GM12878 (cell line): ENCODE data around the gene IL6R. TPM values are rescaled to one million over a fixed set of nuclear protein-coding genes. Genes with fewer than 3 reads are reported as not detected.

ENCODE experiments used
- ATAC-seq: fragments of 200-7000 bp; cut with Tn5 transposase; 3 replicates; pipeline ENCODE4 v1.9.1; 2020; ENCODE audit warnings: mild to moderate bottlenecking, moderate library complexity
- BruUV-seq: library from RNA; stranded (reverse); fragments of 400-500 nt; replicated peaks from 2 replicates; lab custom pipeline; 2021; lab: Mats Ljungman, UMichigan
- CTCF ChIA-PET: fragments of 300-600 bp; sonication (Branson Sonifier 250); formaldehyde crosslinking; extraction: SDS; loops from one replicate; lab custom pipeline; 2021; ENCODE audit warnings: inconsistent platforms; lab: Yijun Ruan, JAX
- POLR2A ChIA-PET: fragments of 350-600 bp; formaldehyde crosslinking; extraction: SDS; loops from one replicate; lab custom pipeline; 2021; ENCODE audit warnings: inconsistent platforms; lab: Charles Lee
- RAD21 ChIA-PET: fragments of 300-600 bp; sonication (Branson Sonifier 250); formaldehyde crosslinking; loops from one replicate; lab custom pipeline; 2023; ENCODE audit warnings: antibody characterized with exemption; ENCODE audit not compliant: unreplicated experiment; lab: Charles Lee
- SMC1A ChIA-PET: fragments of 300-600 bp; sonication (Branson Sonifier 250); formaldehyde crosslinking; loops from one replicate; lab custom pipeline; 2023; ENCODE audit not compliant: unreplicated experiment, uncharacterized antibody; lab: Charles Lee
- DNase-seq: peaks from one replicate; pipeline ENCODE4 v3.0.0-alpha.2; 2011; ENCODE audit warnings: low read depth, low spot score
- FAIRE-seq: peaks from 3 replicates; lab custom pipeline; 2011; peaks lifted over from hg19 to GRCh38; lab: Jason Lieb, UNC
- H2AFZ ChIP-seq: 2 replicates; pipeline ENCODE4 v1.6.0; 2011; ENCODE audit warnings: low read depth, low read length, control low read depth; ENCODE audit not compliant: control insufficient read depth
- H3K27ac ChIP-seq: 2 replicates; pipeline ENCODE4 v1.5.1; 2011; ENCODE audit warnings: control low read depth; ENCODE audit not compliant: control insufficient read depth, insufficient read depth
- H3K27me3 ChIP-seq, 2 experiments: replicated peaks in 1 of 2; 2 replicates each; pipeline versions ENCODE4 v1.6.0 to v1.6.1; 2011; ENCODE audit warnings: low read length in 1 of 2; ENCODE audit not compliant: control insufficient read depth in 2 of 2, insufficient read depth in 2 of 2
- H3K36me3 ChIP-seq, 2 experiments: 2 replicates each; pipeline ENCODE4 v1.5.1; 2011; ENCODE audit warnings: low read length in 1 of 2; ENCODE audit not compliant: control insufficient read depth in 2 of 2, insufficient read depth in 2 of 2
- H3K4me1 ChIP-seq: 2 replicates; pipeline ENCODE4 v1.6.1; 2011; ENCODE audit warnings: mild to moderate bottlenecking, low read length, moderate library complexity, mixed read lengths; ENCODE audit not compliant: control insufficient read depth, insufficient read depth
- H3K4me2 ChIP-seq: 2 replicates; pipeline ENCODE4 v1.6.0; 2011; ENCODE audit warnings: control low read depth; ENCODE audit not compliant: control insufficient read depth, insufficient read depth
- H3K4me3 ChIP-seq: fragments of 200-600 bp; sonication (generic); 2 replicates; pipeline ENCODE4 v1.5.1; 2016
- H3K79me2 ChIP-seq: 2 replicates; pipeline ENCODE4 v1.6.0; 2011; ENCODE audit warnings: low read length; ENCODE audit not compliant: control insufficient read depth, insufficient read depth
- H3K9ac ChIP-seq: 2 replicates; pipeline ENCODE4 v1.8.0; 2011; ENCODE audit warnings: low read length, control low read depth, mixed read lengths; ENCODE audit not compliant: control insufficient read depth, insufficient read depth
- H3K9me3 ChIP-seq: replicated peaks from 3 replicates; pipeline ENCODE4 v1.5.1; 2011; ENCODE audit warnings: mild to moderate bottlenecking, low read length; ENCODE audit not compliant: control insufficient read depth, insufficient read depth
- H4K20me1 ChIP-seq: 2 replicates; pipeline ENCODE4 v1.6.0; 2011; ENCODE audit not compliant: control insufficient read depth, insufficient read depth
- ASH2L ChIP-seq: fragments of 300-600, 200-600 bp; sonication (generic); IDR thresholded peaks from 2 replicates; pipeline ENCODE4 v1.6.1; 2017; ENCODE audit warnings: low read depth, mild to moderate bottlenecking, borderline replicate concordance
- CEBPZ ChIP-seq: fragments of 150-350 bp; IDR thresholded peaks from 2 replicates; pipeline ENCODE4 v1.6.1; 2016; ENCODE audit warnings: low read depth, low read length
- SUZ12 ChIP-seq: fragments of 200-600 bp; sonication (generic); IDR thresholded peaks from one replicate; pipeline ENCODE4 v1.6.1; 2018; ENCODE audit warnings: antibody characterized with exemption, mild to moderate bottlenecking; ENCODE audit not compliant: unreplicated experiment
- WGBS: methylation state at CpG from one replicate; pipeline ENCODE4 v1.1.6; 2016; ENCODE audit warnings: low lambda C conversion rate; ENCODE audit not compliant: insufficient replicate concordance, insufficient coverage; ENCODE audit errors: missing lambda C conversion rate; 5-methylcytosine and 5-hydroxymethylcytosine counted together
- in situ Hi-C: fragments of 300-500 bp; cut with MboI; formaldehyde crosslinking; loops from 9 replicates; pipeline ENCODE4 v1.14.3; 2018; ENCODE audit warnings: mixed read lengths
- intact Hi-C: fragments of 100-400 bp; cut with micrococcal nuclease; formaldehyde crosslinking; loops from one replicate; pipeline ENCODE4 v1.14.2; 2022; ENCODE audit not compliant: unreplicated experiment
- polyA plus RNA-seq, 11 experiments: library from polyadenylated mRNA; depleted of rRNA in 4 of 11; unstranded in 6 of 11; stranded (reverse) in 5 of 11; fragments of >200 nt; fragmentation: Nextera tagmentation in 4 of 11; fragmentation: Illumina TruSeq in 1 of 11; extraction: Ambion mirVana in 4 of 11; extraction: Trizol in 1 of 11; gene quantifications; 1 replicate in 1 of 11; 2 replicates in 10 of 11; pipeline versions ENCODE4 v1.2.1 to v1.2.3, GENCODE V29; 2011 to 2016; ENCODE audit warnings: inconsistent platforms in 2 of 11, missing spikeins in 2 of 11, low read depth in 1 of 11
- total RNA-seq, 4 experiments: library from RNA; depleted of rRNA in 3 of 4; stranded (reverse); fragments of >200 nt in 3 of 4; fragmentation: Illumina TruSeq in 1 of 4; extraction: Trizol in 1 of 4; gene quantifications; 2 replicates each; pipeline versions ENCODE4 v1.2.1 to v1.2.3, GENCODE V29; 2013 to 2021
- TF ChIP-seq, protein P1 (sequence below): IDR thresholded peaks from 2 replicates; pipeline ENCODE4 v1.6.1; 2011; ENCODE audit warnings: borderline replicate concordance, low read depth, mild to moderate bottlenecking, moderate library complexity, mixed read lengths, low read length; ENCODE audit not compliant: insufficient read depth; ENCODE audit errors: extremely low read length
- TF ChIP-seq, protein P2 (sequence below): IDR thresholded peaks from 2 replicates; pipeline ENCODE4 v1.6.1; 2012; ENCODE audit warnings: improper control_type of control experiment, low read depth, low read length; ENCODE audit not compliant: insufficient replicate concordance

IL6R gene
- total and polyA plus RNA-seq, 10 of the 15 experiments (the other 5 are each of a cell fraction or from before 2014, with no cell fraction given) = 1.9 to 43.4 (median 17.5) TPM

- TF ChIP-seq, protein P1, sequence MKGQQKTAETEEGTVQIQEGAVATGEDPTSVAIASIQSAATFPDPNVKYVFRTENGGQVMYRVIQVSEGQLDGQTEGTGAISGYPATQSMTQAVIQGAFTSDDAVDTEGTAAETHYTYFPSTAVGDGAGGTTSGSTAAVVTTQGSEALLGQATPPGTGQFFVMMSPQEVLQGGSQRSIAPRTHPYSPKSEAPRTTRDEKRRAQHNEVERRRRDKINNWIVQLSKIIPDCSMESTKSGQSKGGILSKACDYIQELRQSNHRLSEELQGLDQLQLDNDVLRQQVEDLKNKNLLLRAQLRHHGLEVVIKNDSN = no peak
- TF ChIP-seq, protein P2, sequence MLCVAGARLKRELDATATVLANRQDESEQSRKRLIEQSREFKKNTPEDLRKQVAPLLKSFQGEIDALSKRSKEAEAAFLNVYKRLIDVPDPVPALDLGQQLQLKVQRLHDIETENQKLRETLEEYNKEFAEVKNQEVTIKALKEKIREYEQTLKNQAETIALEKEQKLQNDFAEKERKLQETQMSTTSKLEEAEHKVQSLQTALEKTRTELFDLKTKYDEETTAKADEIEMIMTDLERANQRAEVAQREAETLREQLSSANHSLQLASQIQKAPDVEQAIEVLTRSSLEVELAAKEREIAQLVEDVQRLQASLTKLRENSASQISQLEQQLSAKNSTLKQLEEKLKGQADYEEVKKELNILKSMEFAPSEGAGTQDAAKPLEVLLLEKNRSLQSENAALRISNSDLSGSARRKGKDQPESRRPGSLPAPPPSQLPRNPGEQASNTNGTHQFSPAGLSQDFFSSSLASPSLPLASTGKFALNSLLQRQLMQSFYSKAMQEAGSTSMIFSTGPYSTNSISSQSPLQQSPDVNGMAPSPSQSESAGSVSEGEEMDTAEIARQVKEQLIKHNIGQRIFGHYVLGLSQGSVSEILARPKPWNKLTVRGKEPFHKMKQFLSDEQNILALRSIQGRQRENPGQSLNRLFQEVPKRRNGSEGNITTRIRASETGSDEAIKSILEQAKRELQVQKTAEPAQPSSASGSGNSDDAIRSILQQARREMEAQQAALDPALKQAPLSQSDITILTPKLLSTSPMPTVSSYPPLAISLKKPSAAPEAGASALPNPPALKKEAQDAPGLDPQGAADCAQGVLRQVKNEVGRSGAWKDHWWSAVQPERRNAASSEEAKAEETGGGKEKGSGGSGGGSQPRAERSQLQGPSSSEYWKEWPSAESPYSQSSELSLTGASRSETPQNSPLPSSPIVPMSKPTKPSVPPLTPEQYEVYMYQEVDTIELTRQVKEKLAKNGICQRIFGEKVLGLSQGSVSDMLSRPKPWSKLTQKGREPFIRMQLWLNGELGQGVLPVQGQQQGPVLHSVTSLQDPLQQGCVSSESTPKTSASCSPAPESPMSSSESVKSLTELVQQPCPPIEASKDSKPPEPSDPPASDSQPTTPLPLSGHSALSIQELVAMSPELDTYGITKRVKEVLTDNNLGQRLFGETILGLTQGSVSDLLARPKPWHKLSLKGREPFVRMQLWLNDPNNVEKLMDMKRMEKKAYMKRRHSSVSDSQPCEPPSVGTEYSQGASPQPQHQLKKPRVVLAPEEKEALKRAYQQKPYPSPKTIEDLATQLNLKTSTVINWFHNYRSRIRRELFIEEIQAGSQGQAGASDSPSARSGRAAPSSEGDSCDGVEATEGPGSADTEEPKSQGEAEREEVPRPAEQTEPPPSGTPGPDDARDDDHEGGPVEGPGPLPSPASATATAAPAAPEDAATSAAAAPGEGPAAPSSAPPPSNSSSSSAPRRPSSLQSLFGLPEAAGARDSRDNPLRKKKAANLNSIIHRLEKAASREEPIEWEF = no peak
- no peak for TF ChIP-seq ASH2L
- TF ChIP-seq, all 136 proteins: peak for 2
Observed at GRCh38 chr1:154502066-154502743, 97.1 kb downstream of the IL6R start, which contains the start of the genes SHE and TDRD10 (continued).

GRCh38 chr1:154502744-154503115 is 97.6 kb downstream of the IL6R start:
- Histone ChIP-seq H2AFZ (no peak overlapping the region), H4K20me1 (no peaks in the 10 kb centered on the region), H3K27me3 (peaks cover 6 to 10% of the 10 kb centered on the region in 2 experiments), H3K9me3 (no peaks in the 10 kb centered on the region; the same call in 2 of the 3 replicates), H3K36me3 (no peaks in the 10 kb centered on the region), H3K4me1 (no peaks in the 10 kb centered on the region), H3K9ac (no peak overlapping the region), H3K4me3 (no peak overlapping the region), H3K79me2 (no peaks in the 10 kb centered on the region), H3K4me2 (no peak overlapping the region), H3K27ac (no peak overlapping the region)
- no TSS peak for BruUV-seq
- no peak for DNase-seq
- peak; percentile 34 for TF ChIP-seq SUZ12
- TF ChIP-seq CEBPZ = no peak
- intact Hi-C loops = no loop called here
- 58% methylated on average over 43 of the region's 43 CpGs for WGBS
- ChIA-PET POLR2A (no interaction called here), CTCF (interaction anchor here (1.4 kb wide), 1 partner anchor 22 kb away, joined by 3 read pairs; no protein-coding TSS in a partner anchor), RAD21 (no interaction called here), SMC1A (no interaction called here)
- in situ Hi-C loops = no loop called here
- no peak for FAIRE-seq
- ATAC-seq = no peak
